GM12878 (cell line): Measurements from ENCODE around the gene AHNAK. TPM values are rescaled to one million over a fixed set of nuclear protein-coding genes. Genes with fewer than 3 reads are reported as not detected.

Experiments
- ATAC-seq: fragments of 200-7000 bp; cut with Tn5 transposase; 3 replicates; pipeline ENCODE4 v1.9.1; 2020; ENCODE audit warnings: mild to moderate bottlenecking, moderate library complexity
- BruUV-seq: library from RNA; stranded (reverse); fragments of 400-500 nt; replicated peaks from 2 replicates; lab custom pipeline; 2021; lab: Mats Ljungman, UMichigan
- CTCF ChIA-PET: fragments of 300-600 bp; sonication (Branson Sonifier 250); formaldehyde crosslinking; extraction: SDS; loops from one replicate; lab custom pipeline; 2021; ENCODE audit warnings: inconsistent platforms; lab: Yijun Ruan, JAX
- POLR2A ChIA-PET: fragments of 350-600 bp; formaldehyde crosslinking; extraction: SDS; loops from one replicate; lab custom pipeline; 2021; ENCODE audit warnings: inconsistent platforms; lab: Charles Lee
- RAD21 ChIA-PET: fragments of 300-600 bp; sonication (Branson Sonifier 250); formaldehyde crosslinking; loops from one replicate; lab custom pipeline; 2023; ENCODE audit warnings: antibody characterized with exemption; ENCODE audit not compliant: unreplicated experiment; lab: Charles Lee
- SMC1A ChIA-PET: fragments of 300-600 bp; sonication (Branson Sonifier 250); formaldehyde crosslinking; loops from one replicate; lab custom pipeline; 2023; ENCODE audit not compliant: unreplicated experiment, uncharacterized antibody; lab: Charles Lee
- DNase-seq: peaks from one replicate; pipeline ENCODE4 v3.0.0-alpha.2; 2011; ENCODE audit warnings: low read depth, low spot score
- FAIRE-seq: peaks from 3 replicates; lab custom pipeline; 2011; peaks lifted over from hg19 to GRCh38; lab: Jason Lieb, UNC
- H2AFZ ChIP-seq: 2 replicates; pipeline ENCODE4 v1.6.0; 2011; ENCODE audit warnings: low read depth, low read length, control low read depth; ENCODE audit not compliant: control insufficient read depth
- H3K27ac ChIP-seq: 2 replicates; pipeline ENCODE4 v1.5.1; 2011; ENCODE audit warnings: control low read depth; ENCODE audit not compliant: control insufficient read depth, insufficient read depth
- H3K27me3 ChIP-seq, 2 experiments: replicated peaks in 1 of 2; 2 replicates each; pipeline versions ENCODE4 v1.6.0 to v1.6.1; 2011; ENCODE audit warnings: low read length in 1 of 2; ENCODE audit not compliant: control insufficient read depth in 2 of 2, insufficient read depth in 2 of 2
- H3K36me3 ChIP-seq, 2 experiments: 2 replicates each; pipeline ENCODE4 v1.5.1; 2011; ENCODE audit warnings: low read length in 1 of 2; ENCODE audit not compliant: control insufficient read depth in 2 of 2, insufficient read depth in 2 of 2
- H3K4me1 ChIP-seq: 2 replicates; pipeline ENCODE4 v1.6.1; 2011; ENCODE audit warnings: mild to moderate bottlenecking, low read length, moderate library complexity, mixed read lengths; ENCODE audit not compliant: control insufficient read depth, insufficient read depth
- H3K4me2 ChIP-seq: 2 replicates; pipeline ENCODE4 v1.6.0; 2011; ENCODE audit warnings: control low read depth; ENCODE audit not compliant: control insufficient read depth, insufficient read depth
- H3K4me3 ChIP-seq: fragments of 200-600 bp; sonication (generic); 2 replicates; pipeline ENCODE4 v1.5.1; 2016
- H3K79me2 ChIP-seq: 2 replicates; pipeline ENCODE4 v1.6.0; 2011; ENCODE audit warnings: low read length; ENCODE audit not compliant: control insufficient read depth, insufficient read depth
- H3K9ac ChIP-seq: 2 replicates; pipeline ENCODE4 v1.8.0; 2011; ENCODE audit warnings: low read length, control low read depth, mixed read lengths; ENCODE audit not compliant: control insufficient read depth, insufficient read depth
- H3K9me3 ChIP-seq: replicated peaks from 3 replicates; pipeline ENCODE4 v1.5.1; 2011; ENCODE audit warnings: mild to moderate bottlenecking, low read length; ENCODE audit not compliant: control insufficient read depth, insufficient read depth
- H4K20me1 ChIP-seq: 2 replicates; pipeline ENCODE4 v1.6.0; 2011; ENCODE audit not compliant: control insufficient read depth, insufficient read depth
- ESRRA ChIP-seq: IDR thresholded peaks from 2 replicates; pipeline ENCODE4 v1.6.1; 2012; ENCODE audit warnings: mild to moderate bottlenecking, low read length, improper control_type of control experiment
- PKNOX1 ChIP-seq: fragments of 450-650 bp; IDR thresholded peaks from 2 replicates; pipeline ENCODE4 v1.6.1; 2016; ENCODE audit warnings: mild to moderate bottlenecking
- RAD21 ChIP-seq: IDR thresholded peaks from 2 replicates; pipeline ENCODE4 v1.6.1; 2011; ENCODE audit warnings: mild to moderate bottlenecking, low read depth, low read length, moderate library complexity; ENCODE audit not compliant: insufficient read depth
- SMARCA5 ChIP-seq: fragments of 450-650 bp; IDR thresholded peaks from 2 replicates; pipeline ENCODE4 v1.6.1; 2017; ENCODE audit warnings: mild to moderate bottlenecking
- ZBTB11 ChIP-seq: fragments of 450-650 bp; formaldehyde crosslinking; IDR thresholded peaks from 2 replicates; pipeline ENCODE4 v1.5.0; 2022; ENCODE audit warnings: mild to moderate bottlenecking, missing genetic modification characterization
- ZNF274 ChIP-seq: IDR thresholded peaks from one replicate; pipeline ENCODE4 v1.8.0; 2011; ENCODE audit not compliant: insufficient read length, insufficient read depth
- WGBS: methylation state at CpG from one replicate; pipeline ENCODE4 v1.1.6; 2016; ENCODE audit warnings: low lambda C conversion rate; ENCODE audit not compliant: insufficient replicate concordance, insufficient coverage; ENCODE audit errors: missing lambda C conversion rate; 5-methylcytosine and 5-hydroxymethylcytosine counted together
- in situ Hi-C: fragments of 300-500 bp; cut with MboI; formaldehyde crosslinking; loops from 9 replicates; pipeline ENCODE4 v1.14.3; 2018; ENCODE audit warnings: mixed read lengths
- intact Hi-C: fragments of 100-400 bp; cut with micrococcal nuclease; formaldehyde crosslinking; loops from one replicate; pipeline ENCODE4 v1.14.2; 2022; ENCODE audit not compliant: unreplicated experiment
- polyA plus RNA-seq, 11 experiments: library from polyadenylated mRNA; depleted of rRNA in 4 of 11; unstranded in 6 of 11; stranded (reverse) in 5 of 11; fragments of >200 nt; fragmentation: Nextera tagmentation in 4 of 11; fragmentation: Illumina TruSeq in 1 of 11; extraction: Ambion mirVana in 4 of 11; extraction: Trizol in 1 of 11; gene quantifications; 1 replicate in 1 of 11; 2 replicates in 10 of 11; pipeline versions ENCODE4 v1.2.1 to v1.2.3, GENCODE V29; 2011 to 2016; ENCODE audit warnings: inconsistent platforms in 2 of 11, missing spikeins in 2 of 11, low read depth in 1 of 11
- total RNA-seq, 4 experiments: library from RNA; depleted of rRNA in 3 of 4; stranded (reverse); fragments of >200 nt in 3 of 4; fragmentation: Illumina TruSeq in 1 of 4; extraction: Trizol in 1 of 4; gene quantifications; 2 replicates each; pipeline versions ENCODE4 v1.2.1 to v1.2.3, GENCODE V29; 2013 to 2021

Gene AHNAK
- total and polyA plus RNA-seq, 10 of the 15 experiments (the other 5 are each of a cell fraction or from before 2014, with no cell fraction given), result 0.76 to 90.3 (median 19.4) TPM

DNA sequence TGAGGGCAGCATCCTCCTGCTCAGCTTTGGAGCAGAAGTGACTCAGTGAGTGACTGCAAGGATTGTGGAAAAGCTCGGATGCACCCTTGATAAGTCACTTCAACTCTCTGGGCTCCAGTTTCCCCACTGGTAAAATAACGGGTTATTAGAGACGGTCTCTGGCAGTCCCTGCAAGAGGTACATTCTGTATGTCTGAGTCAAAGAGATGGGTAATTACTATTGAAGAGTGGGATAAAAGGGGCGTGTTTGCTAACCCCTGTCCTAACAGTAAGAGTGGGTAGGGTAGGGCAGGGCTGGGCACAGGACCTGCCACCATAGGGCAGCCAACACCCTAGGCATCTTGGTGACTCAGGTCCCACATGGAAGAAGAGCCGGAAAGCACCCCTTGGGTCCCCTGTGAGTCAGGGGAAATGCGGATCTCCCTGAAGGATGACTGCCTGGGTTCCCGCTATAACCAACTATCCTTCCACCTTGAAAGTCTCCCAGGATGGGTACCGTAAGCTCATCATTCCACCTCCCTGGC is 7.3 kb upstream of the AHNAK start:
- FAIRE-seq (no peak), DNase-seq (no peak), ATAC-seq (no peak)
- no peak for TF ChIP-seq RAD21
- no peak for TF ChIP-seq ZBTB11 (CRISPR knock-in tag)
- TF ChIP-seq SMARCA5, result no peak
- no peak for TF ChIP-seq ZNF274
- TF ChIP-seq PKNOX1, result no peak
- no peak for TF ChIP-seq ESRRA
- peaks cover 0 to 3% of the 10 kb centered on the region in 2 experiments; a peak in 2 of 4 replicates for H3K36me3 ChIP-seq
- no peak overlapping the region for H3K4me2 ChIP-seq
- no peak overlapping the region for H2AFZ ChIP-seq
- 95% methylated on average over 8 of the region's 8 CpGs for WGBS
- in situ Hi-C loops (loop anchor here (10.0 kb wide), 1 partner anchor 129 kb away; no protein-coding TSS in a partner anchor), intact Hi-C loops (no loop called here)
- SMC1A ChIA-PET, result interaction anchor here (0.6 to 11.4 kb wide), 4 partner anchors 11 to 111 kb away, joined by 3 to 212 read pairs (median 4); partner anchors contain the start of gene B3GAT3
- H3K4me3 ChIP-seq, result no peak overlapping the region
- RAD21 ChIA-PET, result interaction anchor here (1.2 to 13.9 kb wide), 3 partner anchors 11 to 54 kb away, joined by 3 to 313 read pairs (median 19); partner anchors contain the start of genes AHNAK and EEF1G
- CTCF ChIA-PET, result interaction anchor here (0.7 to 4.9 kb wide), 3 partner anchors 8 to 129 kb away, joined by 3 to 52 read pairs (median 3); no protein-coding TSS in a partner anchor
- no peak overlapping the region for H3K9ac ChIP-seq
- H3K27ac ChIP-seq, result 0 out of 2 replicates have a peak overlapping the region, but pooled peaks have one; percentile 56
- no peaks in the 10 kb centered on the region for H3K9me3 ChIP-seq
- no peaks in the 10 kb centered on the region for H4K20me1 ChIP-seq
- BruUV-seq, result no TSS peak
- H3K27me3 ChIP-seq, result no peaks in the 10 kb centered on the region
- H3K4me1 ChIP-seq, result peaks cover 83% of the 10 kb centered on the region
- POLR2A ChIA-PET, result interaction anchor here (0.6 to 11.4 kb wide), 3 partner anchors 11 to 38 kb away, joined by 3 to 188 read pairs (median 4); partner anchors contain the start of genes AHNAK and TUT1
- no peaks in the 10 kb centered on the region for H3K79me2 ChIP-seq
